Neural crest cell (in vitro differentiated cells): ENCODE measurements around the gene TMEM174. TPM values are rescaled to one million over a fixed set of nuclear protein-coding genes. Genes with fewer than 3 reads are reported as not detected.
A peak's percentile ranks its signal among the peaks of the same experiment; 100 is the strongest.

ENCODE experiments used
- DNase-seq: peaks from one replicate; pipeline ENCODE4 v3.0.0; 2021; ENCODE audit warnings: low read depth, mixed read lengths, low spot score
- H3K27ac Mint-ChIP-seq: one replicate; pipeline ENCODE4 v1.8.0; 2021; ENCODE audit warnings: mild to moderate bottlenecking, mixed read lengths; ENCODE audit not compliant: unreplicated experiment
- H3K27me3 Mint-ChIP-seq: 2 replicates; pipeline ENCODE4 v1.8.0; 2021; ENCODE audit warnings: low read depth, mild to moderate bottlenecking, mixed read lengths
- H3K36me3 Mint-ChIP-seq: 2 replicates; pipeline ENCODE4 v1.8.0; 2021; ENCODE audit warnings: low read depth, mild to moderate bottlenecking, mixed read lengths
- H3K4me1 Mint-ChIP-seq: 2 replicates; pipeline ENCODE4 v1.8.0; 2021; ENCODE audit warnings: mixed read lengths
- H3K4me3 Mint-ChIP-seq: one replicate; pipeline ENCODE4 v1.8.0; 2021; ENCODE audit warnings: mild to moderate bottlenecking, mixed read lengths
- H3K9me3 Mint-ChIP-seq: 2 replicates; pipeline ENCODE4 v1.8.0; 2021; ENCODE audit warnings: mixed read lengths
- CTCF ChIP-seq: fragments of 200-600 bp; sonication (generic); conservative IDR thresholded peaks from 2 replicates; pipeline ENCODE4 v1.5.0; 2021; ENCODE audit warnings: antibody characterized with exemption, mild to moderate bottlenecking
- total RNA-seq: library from RNA; stranded (reverse); gene quantifications from 2 replicates; pipeline ENCODE4 v1.2.1, GENCODE V29; 2021

TMEM174 gene
- total RNA-seq, 1 donor from 2014 or later: not detected

- no peaks in the 10 kb centered on the region for H3K36me3 Mint-ChIP-seq
- TF ChIP-seq CTCF: no peak
Observed at GRCh38 chr5:73130811-73131210, 42.2 kb upstream of the TMEM174 start.

DNA sequence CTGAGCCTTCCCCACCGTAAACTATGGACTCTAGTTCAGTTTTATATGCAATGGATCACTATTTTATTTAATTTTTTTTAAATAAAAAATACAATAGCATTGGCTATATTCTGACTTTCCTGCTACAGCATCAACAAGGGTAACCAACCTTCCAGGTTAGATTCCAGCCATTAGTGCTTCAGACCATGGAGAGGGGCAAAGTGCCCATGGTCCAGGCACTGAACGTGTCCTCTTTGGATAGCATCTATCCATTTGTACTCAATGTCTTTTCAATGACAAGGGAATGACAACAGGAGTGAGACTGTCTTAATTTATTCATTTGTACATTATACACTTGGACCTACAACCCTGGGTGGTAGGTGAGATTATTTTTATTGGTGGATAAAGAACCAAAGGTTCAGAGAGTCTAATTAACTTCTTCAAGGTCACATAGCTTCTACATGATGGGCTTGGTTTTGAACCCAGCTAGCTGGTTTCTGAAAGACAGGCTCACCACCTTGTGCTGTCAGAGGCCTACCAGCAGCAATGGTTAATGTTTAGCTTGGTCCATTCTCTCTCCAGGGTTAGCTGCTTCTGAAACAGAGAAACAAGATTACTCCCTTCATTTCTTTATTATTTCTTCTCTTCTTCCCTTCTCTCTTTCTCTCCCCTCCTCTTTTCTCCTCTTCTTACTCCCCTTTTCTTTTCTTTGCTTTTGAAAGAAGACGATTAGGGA lies 41.1 kb upstream of the TMEM174 start:
- H3K36me3 Mint-ChIP-seq: no peaks in the 10 kb centered on the region
- no peak for TF ChIP-seq CTCF
- H3K9me3 Mint-ChIP-seq: no peaks in the 10 kb centered on the region
- peaks cover 20% of the 10 kb centered on the region for H3K27me3 Mint-ChIP-seq
- H3K4me3 Mint-ChIP-seq: no peak overlapping the region
- no peak overlapping the region for H3K27ac Mint-ChIP-seq
- H3K4me1 Mint-ChIP-seq: no peaks in the 10 kb centered on the region
- DNase-seq: no peak

More at GRCh38 chr5:73130811-73131210, 42.2 kb upstream of the TMEM174 start:
- Mint-ChIP-seq H3K4me1 (no peaks in the 10 kb centered on the region), H3K27me3 (peaks cover 27% of the 10 kb centered on the region), H3K4me3 (no peak overlapping the region), H3K9me3 (no peaks in the 10 kb centered on the region), H3K27ac (no peak overlapping the region)
- DNase-seq: no peak

DNA sequence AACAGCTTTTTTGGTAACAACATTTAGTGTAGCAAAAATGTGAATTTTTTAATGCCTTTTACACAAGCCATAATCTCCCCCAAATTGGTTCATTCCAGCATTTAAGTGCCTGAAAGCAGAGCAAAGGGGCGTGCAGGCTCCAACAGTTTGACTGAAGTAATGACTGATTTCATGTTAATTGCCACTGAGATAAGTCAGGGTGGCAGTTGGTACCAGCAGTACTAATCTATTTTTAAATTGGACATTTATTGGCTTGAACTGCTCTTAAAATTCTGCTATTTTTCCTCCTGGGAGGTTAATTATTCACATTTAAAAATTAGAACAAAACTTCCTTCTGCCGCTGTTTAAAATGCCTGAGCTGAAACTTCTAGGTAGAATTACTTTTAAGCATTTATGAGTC lies 40.2 kb upstream of the TMEM174 start:
- Mint-ChIP-seq H3K27me3 (peaks cover 20% of the 10 kb centered on the region), H3K4me1 (no peaks in the 10 kb centered on the region), H3K9me3 (no peaks in the 10 kb centered on the region), H3K4me3 (no peak overlapping the region), H3K27ac (no peak overlapping the region), H3K36me3 (no peaks in the 10 kb centered on the region)
- TF ChIP-seq CTCF: no peak
- no peak for DNase-seq

- no peak for DNase-seq
- no peak overlapping the region for H3K4me3 Mint-ChIP-seq
- H3K27ac Mint-ChIP-seq: peak overlapping the region; percentile 60
- no peak for TF ChIP-seq CTCF
- no peaks in the 10 kb centered on the region for H3K36me3 Mint-ChIP-seq
- no peaks in the 10 kb centered on the region for H3K9me3 Mint-ChIP-seq
- peaks cover 14% of the 10 kb centered on the region for H3K27me3 Mint-ChIP-seq
- H3K4me1 Mint-ChIP-seq: no peaks in the 10 kb centered on the region
Observed at GRCh38 chr5:73135021-73135420, 38.0 kb upstream of the TMEM174 start.

GRCh38 chr5:73135429-73136054 lies 37.5 kb upstream of the TMEM174 start:
- Mint-ChIP-seq H3K4me1 (no peaks in the 10 kb centered on the region), H3K9me3 (no peaks in the 10 kb centered on the region), H3K27ac (no peak overlapping the region), H3K27me3 (peaks cover 14% of the 10 kb centered on the region), H3K36me3 (no peaks in the 10 kb centered on the region), H3K4me3 (no peak overlapping the region)
- no peak for DNase-seq
- TF ChIP-seq CTCF: peak; percentile 52
